Measurements from ENCODE around the gene LIMA1.
"Not testable (repeated sequence)": the region's sequence is repeated elsewhere in the genome, so short reads cannot be mapped to it uniquely, and the experiment has no call there.

Gene LIMA1

GRCh38 chr12:50154947-50155346 lies 128.4 kb downstream of the LIMA1 start:
- in situ Hi-C loops (cut with HindIII; ENCODE audit: low sequenced_read_pairs): not testable (repeated sequence)

DNA sequence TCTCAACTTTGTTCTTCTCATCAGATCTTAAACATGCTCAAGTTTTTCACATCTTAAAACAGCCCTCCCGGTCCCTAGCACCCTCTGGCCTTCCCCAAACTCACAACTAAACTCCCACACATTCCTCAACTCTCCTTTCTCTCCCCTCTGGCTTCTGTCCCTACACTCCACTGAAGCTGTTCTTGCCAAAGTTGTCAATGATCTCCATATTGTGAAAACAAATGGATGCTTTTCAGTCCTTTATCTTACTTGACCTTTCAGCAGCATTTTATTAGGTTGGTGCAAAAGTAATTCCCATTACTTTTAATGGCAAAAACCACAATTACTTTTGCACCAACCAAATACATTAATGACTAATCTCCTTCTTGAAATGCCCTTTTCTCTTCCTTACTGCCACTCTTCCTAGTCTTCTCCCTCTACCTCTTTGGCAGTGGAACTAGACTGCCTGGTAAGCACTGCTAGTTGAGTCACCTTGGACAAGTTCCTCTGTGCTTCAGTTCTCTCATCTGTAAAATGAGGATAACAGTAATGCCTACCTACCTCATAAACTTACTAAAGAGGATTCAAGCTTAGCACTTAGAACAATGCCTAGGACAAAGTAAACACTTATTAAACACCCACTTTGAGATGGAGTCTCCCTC lies 132.2 kb downstream of the LIMA1 start:
- in situ Hi-C loops (cut with HindIII; ENCODE audit: low sequenced_read_pairs): no loop called here

- in situ Hi-C loops (cut with HindIII; ENCODE audit: low sequenced_read_pairs): no loop called here
These were observed 134.0 kb downstream of the LIMA1 start for GRCh38 chr12:50149311-50149710.

DNA sequence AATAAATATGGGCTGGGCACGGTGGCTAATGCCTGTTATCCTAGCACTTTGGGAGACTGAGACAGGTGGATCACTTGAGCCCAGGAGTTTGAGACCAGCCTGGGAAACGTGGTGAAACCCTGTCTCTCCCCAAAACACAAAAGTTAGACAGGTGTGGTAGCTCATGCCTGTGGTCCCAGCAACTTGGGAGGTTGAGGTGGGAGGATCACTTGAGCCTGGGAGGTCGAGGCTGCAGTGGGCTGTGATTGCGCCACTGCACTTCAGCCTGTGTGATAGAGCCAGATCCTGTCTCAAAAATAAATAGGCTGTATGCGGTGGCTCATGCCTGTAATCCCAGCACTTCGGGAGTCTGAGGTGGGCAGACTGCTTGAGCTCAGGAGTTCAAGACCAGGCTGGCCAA lies 135.3 kb downstream of the LIMA1 start:
- in situ Hi-C loops (cut with HindIII; ENCODE audit: low sequenced_read_pairs): not testable (repeated sequence)

GRCh38 chr12:50147281-50147680 lies 136.0 kb downstream of the LIMA1 start:
- in situ Hi-C loops (cut with HindIII; ENCODE audit: low sequenced_read_pairs): no loop called here

DNA sequence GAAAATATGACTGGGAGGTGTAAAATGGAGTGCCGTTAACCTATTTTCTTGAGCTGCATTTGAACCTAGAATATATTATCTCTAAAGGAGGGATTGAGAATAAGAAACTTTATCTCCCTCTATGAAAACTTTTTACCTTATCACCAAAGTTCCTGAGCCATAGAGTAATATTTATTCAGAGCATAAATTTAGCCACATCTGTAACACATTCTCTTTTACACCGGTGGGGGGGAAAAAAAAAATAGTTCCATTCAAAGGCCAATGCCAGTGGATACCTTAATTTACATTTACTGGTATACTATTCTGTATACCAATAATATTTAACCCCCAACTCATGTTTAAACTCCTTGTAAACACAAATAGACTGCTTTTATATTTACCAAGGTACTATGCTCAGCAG lies 137.9 kb downstream of the LIMA1 start:
- in situ Hi-C loops (cut with HindIII; ENCODE audit: low sequenced_read_pairs): no loop called here

- in situ Hi-C loops (cut with HindIII; ENCODE audit: low sequenced_read_pairs): no loop called here
These were observed 140.3 kb downstream of the LIMA1 start for GRCh38 chr12:50142993-50143392.

- in situ Hi-C loops (cut with HindIII; ENCODE audit: low sequenced_read_pairs): no loop called here
These were observed 150.7 kb downstream of the LIMA1 start for GRCh38 chr12:50132505-50133135.

DNA sequence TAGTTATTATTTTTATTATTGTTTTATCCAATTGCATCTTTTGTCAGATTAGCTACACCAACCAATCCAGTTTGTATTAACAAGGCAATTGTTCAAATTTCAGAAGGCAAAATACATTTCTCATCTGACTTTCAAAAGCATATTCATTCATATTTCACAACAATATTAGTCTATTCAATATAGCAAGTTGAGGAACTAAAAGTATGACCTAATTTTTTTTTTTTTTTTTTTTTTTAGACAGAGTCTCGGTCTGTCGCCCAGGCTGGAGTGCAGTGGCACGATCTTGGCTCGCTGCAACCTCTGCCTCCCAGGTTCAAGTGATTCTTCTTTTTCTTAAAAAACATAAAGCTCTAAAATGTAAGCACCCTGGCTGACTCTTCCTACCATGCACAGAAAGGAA lies 154.0 kb downstream of the LIMA1 start:
- in situ Hi-C loops (cut with HindIII; ENCODE audit: low sequenced_read_pairs): no loop called here

DNA sequence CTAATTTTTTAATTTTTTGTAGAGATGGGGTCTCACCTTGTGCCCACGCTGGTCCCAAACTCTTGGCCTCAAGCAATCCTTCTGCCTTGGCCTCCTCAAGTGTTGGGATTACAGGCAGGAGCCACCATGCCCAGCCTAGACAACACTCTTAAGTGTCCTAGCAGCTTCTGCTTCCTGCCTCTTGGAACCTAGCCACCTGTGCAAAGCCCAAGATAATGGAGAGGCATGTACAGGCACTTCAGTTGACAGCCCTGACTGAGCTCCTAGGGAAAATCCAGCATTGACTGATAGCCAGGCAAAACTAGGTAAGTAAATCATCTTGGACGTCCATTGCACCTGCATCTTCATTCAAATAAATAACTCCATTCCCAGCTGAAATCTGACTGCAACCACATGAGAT lies 155.8 kb downstream of the LIMA1 start:
- in situ Hi-C loops (cut with HindIII; ENCODE audit: low sequenced_read_pairs): no loop called here
